ENCODE data around the gene MOBP.

The MOBP gene

DNA sequence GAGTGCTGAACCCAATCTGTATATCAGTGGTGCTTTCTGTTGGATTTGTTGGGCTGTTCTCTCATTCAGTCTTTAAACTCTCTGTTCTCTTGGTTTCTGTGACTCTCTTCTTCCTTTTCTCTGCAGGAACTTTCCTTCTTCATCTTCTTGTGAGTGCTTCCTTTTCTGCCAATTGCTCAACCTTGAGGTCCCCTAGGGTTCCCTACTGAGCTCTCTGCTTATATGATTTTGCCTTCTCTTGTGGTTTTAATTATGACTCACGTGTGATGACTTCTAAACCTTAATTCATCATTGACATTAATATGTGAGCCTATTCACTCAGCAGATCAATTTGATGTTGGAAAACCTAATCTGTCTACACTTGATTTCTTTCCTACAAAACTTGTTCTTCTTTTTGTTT is 39.4 kb downstream of the MOBP start:
- Histone ChIP-seq H3K27ac (ENCODE audit: low read depth, low read length) (no peak overlapping the region), H3F3A (ENCODE audit: control insufficient read depth, insufficient read depth) (no peaks in the 10 kb centered on the region), H3K9me3 (ENCODE audit: control insufficient read depth, insufficient read depth, low read length) (no peaks in the 10 kb centered on the region), H3K9me2 (replicated peaks; ENCODE audit: control insufficient read depth, low read length) (no peaks in the 10 kb centered on the region), H3K27me3 (ENCODE audit: control insufficient read depth, low read length) (peaks cover 28% of the 10 kb centered on the region), H3K4me3 (ENCODE audit: low read length) (no peak overlapping the region), H4K20me1 (ENCODE audit: control insufficient read depth, insufficient read depth, low read depth, low read length) (no peaks in the 10 kb centered on the region), H3K36me3 (ENCODE audit: control insufficient read depth, low read length) (no peaks in the 10 kb centered on the region), H3K4me1 (ENCODE audit: control insufficient read depth, low read length) (no peaks in the 10 kb centered on the region), H3K4me2 (ENCODE audit: low read length) (no peak overlapping the region), H3K79me2 (ENCODE audit: control insufficient read depth, low read length) (no peaks in the 10 kb centered on the region)
- TF ChIP-seq, protein P1, sequence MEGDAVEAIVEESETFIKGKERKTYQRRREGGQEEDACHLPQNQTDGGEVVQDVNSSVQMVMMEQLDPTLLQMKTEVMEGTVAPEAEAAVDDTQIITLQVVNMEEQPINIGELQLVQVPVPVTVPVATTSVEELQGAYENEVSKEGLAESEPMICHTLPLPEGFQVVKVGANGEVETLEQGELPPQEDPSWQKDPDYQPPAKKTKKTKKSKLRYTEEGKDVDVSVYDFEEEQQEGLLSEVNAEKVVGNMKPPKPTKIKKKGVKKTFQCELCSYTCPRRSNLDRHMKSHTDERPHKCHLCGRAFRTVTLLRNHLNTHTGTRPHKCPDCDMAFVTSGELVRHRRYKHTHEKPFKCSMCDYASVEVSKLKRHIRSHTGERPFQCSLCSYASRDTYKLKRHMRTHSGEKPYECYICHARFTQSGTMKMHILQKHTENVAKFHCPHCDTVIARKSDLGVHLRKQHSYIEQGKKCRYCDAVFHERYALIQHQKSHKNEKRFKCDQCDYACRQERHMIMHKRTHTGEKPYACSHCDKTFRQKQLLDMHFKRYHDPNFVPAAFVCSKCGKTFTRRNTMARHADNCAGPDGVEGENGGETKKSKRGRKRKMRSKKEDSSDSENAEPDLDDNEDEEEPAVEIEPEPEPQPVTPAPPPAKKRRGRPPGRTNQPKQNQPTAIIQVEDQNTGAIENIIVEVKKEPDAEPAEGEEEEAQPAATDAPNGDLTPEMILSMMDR (IDR thresholded peaks at IDR 0.05; ENCODE audit: low read depth, low read length, poor library complexity, severe bottlenecking): no peak
- TF ChIP-seq EZH2phosphoT487 (IDR thresholded peaks at IDR 0.05; ENCODE audit: borderline replicate concordance, low read length): no peak

GRCh38 chr3:39513791-39514369 is 46.4 kb downstream of the MOBP start:
- no peaks in the 10 kb centered on the region for H3K36me3 ChIP-seq (ENCODE audit: control insufficient read depth, low read length)
- H3K9me2 ChIP-seq (replicated peaks; ENCODE audit: control insufficient read depth, low read length): no peaks in the 10 kb centered on the region
- H3K9me3 ChIP-seq (ENCODE audit: control insufficient read depth, insufficient read depth, low read length): no peaks in the 10 kb centered on the region
- H4K20me1 ChIP-seq (ENCODE audit: control insufficient read depth, insufficient read depth, low read depth, low read length): no peaks in the 10 kb centered on the region
- no peaks in the 10 kb centered on the region for H3F3A ChIP-seq (ENCODE audit: control insufficient read depth, insufficient read depth)
- no peaks in the 10 kb centered on the region for H3K79me2 ChIP-seq (ENCODE audit: control insufficient read depth, low read length)
- H3K27ac ChIP-seq (ENCODE audit: low read depth, low read length): no peak overlapping the region
- no peak overlapping the region for H3K4me2 ChIP-seq (ENCODE audit: low read length)
- TF ChIP-seq, protein P1 (IDR thresholded peaks at IDR 0.05; ENCODE audit: low read depth, low read length, poor library complexity, severe bottlenecking): no peak
- TF ChIP-seq EZH2phosphoT487 (IDR thresholded peaks at IDR 0.05; ENCODE audit: borderline replicate concordance, low read length): no peak
- no peak overlapping the region for H3K4me3 ChIP-seq (ENCODE audit: low read length)
- H3K4me1 ChIP-seq (ENCODE audit: control insufficient read depth, low read length): no peaks in the 10 kb centered on the region
- peaks cover 5% of the 10 kb centered on the region; the same call in 1 of the 2 replicates for H3K27me3 ChIP-seq (ENCODE audit: control insufficient read depth, low read length)

GRCh38 chr3:39515681-39516441 is 48.4 kb downstream of the MOBP start:
- Histone ChIP-seq H3K4me2 (ENCODE audit: low read length) (no peak overlapping the region), H3K9me3 (ENCODE audit: control insufficient read depth, insufficient read depth, low read length) (no peaks in the 10 kb centered on the region), H3K27me3 (ENCODE audit: control insufficient read depth, low read length) (peaks cover 5% of the 10 kb centered on the region; the same call in 1 of the 2 replicates), H3F3A (ENCODE audit: control insufficient read depth, insufficient read depth) (no peaks in the 10 kb centered on the region), H3K9me2 (replicated peaks; ENCODE audit: control insufficient read depth, low read length) (no peaks in the 10 kb centered on the region), H3K36me3 (ENCODE audit: control insufficient read depth, low read length) (no peaks in the 10 kb centered on the region), H4K20me1 (ENCODE audit: control insufficient read depth, insufficient read depth, low read depth, low read length) (no peaks in the 10 kb centered on the region), H3K79me2 (ENCODE audit: control insufficient read depth, low read length) (no peaks in the 10 kb centered on the region), H3K27ac (ENCODE audit: low read depth, low read length) (no peak overlapping the region), H3K4me1 (ENCODE audit: control insufficient read depth, low read length) (no peaks in the 10 kb centered on the region), H3K4me3 (ENCODE audit: low read length) (no peak overlapping the region)
- no peak for TF ChIP-seq EZH2phosphoT487 (IDR thresholded peaks at IDR 0.05; ENCODE audit: borderline replicate concordance, low read length)
- TF ChIP-seq, protein P1 (IDR thresholded peaks at IDR 0.05; ENCODE audit: low read depth, low read length, poor library complexity, severe bottlenecking): no peak
